SJSA1 (cell line): Measurements from ENCODE around the gene RBM48. TPM values are rescaled to one million over a fixed set of nuclear protein-coding genes. Genes with fewer than 3 reads are reported as not detected.
A peak's percentile ranks its signal among the peaks of the same experiment; 100 is the strongest.
"Not testable (repeated sequence)": the region's sequence is repeated elsewhere in the genome, so short reads cannot be mapped to it uniquely, and the experiment has no call there.

Source experiments
- DNase-seq, 2 experiments: peaks; one replicate each; pipeline ENCODE4 v3.0.0-alpha.2; 2015 to 2020; ENCODE audit warnings: low spot score in 2 of 2, low read depth in 1 of 2
- H3K27ac ChIP-seq: fragments of 250-450 bp; sonication (Bioruptor Pico); 2 replicates; pipeline ENCODE4 v1.5.1; 2020; ENCODE audit warnings: mild to moderate bottlenecking, moderate library complexity
- H3K27me3 ChIP-seq: fragments of 250-450 bp; sonication (Bioruptor Pico); replicated peaks from 2 replicates; pipeline ENCODE4 v1.5.1; 2020; ENCODE audit warnings: mild to moderate bottlenecking, moderate library complexity
- H3K36me3 ChIP-seq: fragments of 250-450 bp; sonication (Bioruptor Pico); 2 replicates; pipeline ENCODE4 v1.5.1; 2020; ENCODE audit warnings: mild to moderate bottlenecking
- H3K4me1 ChIP-seq: fragments of 250-450 bp; sonication (Bioruptor Pico); replicated peaks from 2 replicates; pipeline ENCODE4 v1.6.1; 2021; ENCODE audit warnings: mild to moderate bottlenecking
- H3K4me3 ChIP-seq: fragments of 250-450 bp; sonication (Bioruptor Pico); 2 replicates; pipeline ENCODE4 v1.5.1; 2020; ENCODE audit warnings: mild to moderate bottlenecking
- H3K9me3 ChIP-seq: fragments of 250-450 bp; sonication (Bioruptor Pico); replicated peaks from 2 replicates; pipeline ENCODE4 v1.5.1; 2020; ENCODE audit warnings: mild to moderate bottlenecking
- total RNA-seq: library from RNA; depleted of rRNA; stranded (reverse); fragments of >200 nt; shearing (Covaris generic); gene quantifications from 2 replicates; pipeline ENCODE4 v1.2.3, GENCODE V29; 2014; rRNA removed

RBM48 gene
- 8.1 and 13.2 TPM in 2 replicates for total RNA-seq

DNA sequence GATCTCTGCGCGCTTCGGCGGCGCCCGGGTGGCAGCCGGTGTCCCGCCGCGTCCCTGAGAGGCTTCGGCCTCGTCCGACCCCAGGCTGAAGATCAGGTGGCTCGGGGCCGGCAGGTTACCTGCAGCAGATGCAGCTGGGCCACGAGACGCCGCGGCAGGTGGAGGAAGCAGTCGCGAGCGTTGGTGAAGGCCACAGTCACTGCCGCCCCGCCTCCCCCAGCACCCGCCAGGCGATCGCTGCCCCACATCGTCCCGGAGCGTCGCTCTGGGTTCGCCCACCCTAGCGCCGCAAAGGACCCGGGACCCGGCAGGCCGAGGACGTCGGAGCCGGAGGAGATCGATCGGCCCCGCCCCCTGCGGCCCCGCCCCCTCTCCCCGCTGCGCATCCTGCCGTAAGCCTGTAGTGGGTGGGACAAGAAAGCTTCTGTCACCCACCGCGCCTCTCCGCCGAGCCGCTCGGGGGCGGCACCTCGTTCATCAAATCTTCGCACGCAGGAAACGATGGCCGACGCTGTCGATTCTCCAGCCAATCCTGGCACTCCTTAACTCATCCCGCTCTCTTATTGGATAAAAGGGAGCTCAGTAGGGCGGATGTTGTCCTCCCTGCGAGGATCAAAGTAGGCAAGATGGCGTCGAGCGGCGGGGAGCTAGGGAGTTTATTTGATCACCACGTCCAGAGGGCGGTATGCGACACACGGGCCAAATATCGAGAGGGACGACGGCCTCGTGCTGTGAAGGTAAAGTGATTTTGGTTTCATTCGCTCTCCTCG is at the start of gene RBM48, which contains the start of gene PEX1:
TSS of gene RBM48 (plus strand) at position 608 of the 770 bp plus-strand sequence. CDS start at position 627, 19 bp downstream.
TSS of gene PEX1 (minus strand) at position 333 of the 770 bp plus-strand sequence. CDS start at position 248, 85 bp downstream.
- peaks cover 37% of the 10 kb centered on the region for H3K36me3 ChIP-seq
- H3K4me3 ChIP-seq: peak within 1 kb of the TSS; percentile 76
- DNase-seq: peak; percentile 95 to 97
- no peaks in the 10 kb centered on the region for H3K9me3 ChIP-seq
- H3K27ac ChIP-seq: peak within 1 kb of the TSS; percentile 87
- H3K4me1 ChIP-seq: peaks cover 13% of the 10 kb centered on the region
- no peaks in the 10 kb centered on the region for H3K27me3 ChIP-seq

- not testable (repeated sequence) for H3K9me3 ChIP-seq, DNase-seq, H3K27me3 ChIP-seq, H3K36me3 ChIP-seq, H3K27ac ChIP-seq, H3K4me1 ChIP-seq, H3K4me3 ChIP-seq
These were observed 49.4 kb upstream of the RBM48 start for GRCh38 chr7:92479146-92479545.

DNA sequence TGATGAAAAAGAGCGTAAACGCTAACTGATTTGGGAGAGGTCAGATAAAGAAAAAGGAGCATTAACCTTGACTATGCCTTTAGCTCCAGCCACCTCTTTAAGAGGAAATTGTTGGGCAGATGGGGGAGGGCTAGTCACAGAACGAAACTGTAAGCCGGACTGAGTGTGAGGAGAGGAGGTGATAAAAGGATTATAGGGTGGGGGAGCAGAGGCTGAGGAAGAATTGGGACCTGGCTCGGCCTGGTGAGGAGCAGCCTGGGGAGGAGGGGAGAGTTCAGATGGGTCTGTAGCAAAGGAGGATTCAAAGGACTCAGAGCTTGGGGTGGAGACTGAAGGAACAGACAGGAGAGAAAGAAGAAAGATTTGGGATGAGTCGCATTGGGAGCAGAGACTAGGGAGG is 45.0 kb upstream of the RBM48 start:
- peaks cover 10% of the 10 kb centered on the region for H3K36me3 ChIP-seq
- H3K9me3 ChIP-seq, H3K4me1 ChIP-seq, H3K4me3 ChIP-seq, H3K27me3 ChIP-seq, DNase-seq, H3K27ac ChIP-seq: not testable (repeated sequence)

DNA sequence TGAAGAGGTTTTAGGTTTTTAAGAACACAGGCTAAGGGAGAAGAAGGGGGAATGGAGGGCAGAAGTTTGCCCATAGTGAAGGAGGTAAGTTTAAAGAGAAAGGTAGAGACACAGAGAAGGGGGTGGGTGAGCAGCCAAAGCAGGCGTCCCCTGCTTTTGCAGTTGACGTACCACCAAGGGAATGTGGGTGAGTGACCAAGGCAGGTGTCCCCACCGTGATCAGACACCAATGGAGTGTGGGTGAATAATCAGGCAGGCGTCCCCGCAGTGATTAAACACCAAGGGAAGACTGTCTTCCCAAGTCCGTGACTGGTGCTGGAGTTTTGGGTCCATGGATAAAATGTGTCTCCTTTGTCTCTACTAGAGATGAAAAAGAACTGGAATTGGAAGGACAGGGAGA is 44.4 kb upstream of the RBM48 start:
- H3K27me3 ChIP-seq, DNase-seq, H3K27ac ChIP-seq, H3K9me3 ChIP-seq, H3K4me1 ChIP-seq, H3K4me3 ChIP-seq: not testable (repeated sequence)
- H3K36me3 ChIP-seq: peaks cover 10% of the 10 kb centered on the region

DNA sequence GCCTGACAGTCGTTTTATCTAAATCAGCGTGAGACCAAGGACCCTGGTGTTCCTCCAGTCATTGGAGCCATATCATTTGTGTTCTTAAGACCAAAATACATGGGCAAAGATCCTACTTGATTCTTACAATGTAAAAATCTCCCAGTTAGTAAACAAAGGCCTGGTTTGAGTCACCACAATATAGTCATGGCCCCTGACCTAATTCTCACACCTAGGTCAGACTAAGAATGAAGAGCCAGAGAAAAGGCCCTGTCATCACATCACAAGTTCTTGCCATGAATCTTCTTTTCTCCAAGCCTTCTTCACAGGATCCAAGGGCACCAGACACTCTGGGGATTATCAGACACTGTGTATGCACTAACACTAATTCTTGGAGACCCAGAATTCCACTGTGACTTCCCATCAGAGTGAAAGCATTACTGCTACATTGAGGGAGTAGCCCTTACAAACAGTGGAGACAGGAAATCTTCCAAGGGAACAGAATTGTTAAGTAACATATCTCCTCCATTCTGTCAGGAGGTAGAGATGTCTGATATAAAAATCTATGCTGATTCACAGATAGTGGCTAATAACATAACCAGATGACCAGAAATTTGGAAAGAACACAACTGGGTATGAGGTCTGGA is 43.2 kb upstream of the RBM48 start:
- Histone ChIP-seq H3K27ac (no peak overlapping the region), H3K27me3 (no peaks in the 10 kb centered on the region), H3K4me1 (no peaks in the 10 kb centered on the region), H3K36me3 (peaks cover 10% of the 10 kb centered on the region), H3K9me3 (no peaks in the 10 kb centered on the region), H3K4me3 (no peak overlapping the region)
- no peak for DNase-seq

- Histone ChIP-seq H3K36me3 (peaks cover 10% of the 10 kb centered on the region), H3K27ac (no peak overlapping the region), H3K9me3 (no peaks in the 10 kb centered on the region), H3K4me3 (no peak overlapping the region), H3K27me3 (no peaks in the 10 kb centered on the region), H3K4me1 (no peaks in the 10 kb centered on the region)
- DNase-seq: no peak
These were observed 42.6 kb upstream of the RBM48 start for GRCh38 chr7:92485974-92486373.

GRCh38 chr7:92487804-92488203 is 40.8 kb upstream of the RBM48 start:
- no peaks in the 10 kb centered on the region for H3K4me1 ChIP-seq
- H3K27me3 ChIP-seq: no peaks in the 10 kb centered on the region
- no peak for DNase-seq
- H3K36me3 ChIP-seq: peaks cover 10% of the 10 kb centered on the region
- H3K4me3 ChIP-seq: no peak overlapping the region
- H3K27ac ChIP-seq: no peak overlapping the region
- H3K9me3 ChIP-seq: no peaks in the 10 kb centered on the region

- no peaks in the 10 kb centered on the region for H3K4me1 ChIP-seq
- no peak overlapping the region for H3K4me3 ChIP-seq
- H3K9me3 ChIP-seq: no peaks in the 10 kb centered on the region
- peaks cover 14% of the 10 kb centered on the region for H3K36me3 ChIP-seq
- H3K27me3 ChIP-seq: no peaks in the 10 kb centered on the region
- DNase-seq: no peak
- H3K27ac ChIP-seq: no peak overlapping the region
These were observed 39.0 kb upstream of the RBM48 start for GRCh38 chr7:92489634-92490033.

DNA sequence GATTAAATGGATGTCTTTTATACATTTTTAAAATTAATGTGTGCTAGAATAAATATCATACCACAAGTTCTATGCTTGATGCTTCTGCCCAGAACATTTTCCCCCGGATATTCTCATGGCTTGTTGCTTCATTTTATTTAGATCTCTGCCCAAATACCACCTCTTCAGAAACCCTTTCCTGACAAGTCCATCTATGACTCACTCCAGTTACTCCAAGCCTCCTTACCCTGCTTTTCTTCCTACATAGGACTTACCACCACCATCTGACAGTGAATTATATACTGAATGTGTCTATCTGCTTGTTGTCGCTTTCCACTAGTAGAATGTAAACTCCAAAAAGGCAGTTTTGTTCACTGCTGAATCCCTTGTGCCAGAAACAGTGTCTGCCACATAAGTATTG is 31.7 kb upstream of the RBM48 start:
- Histone ChIP-seq H3K27ac (no peak overlapping the region), H3K27me3 (no peaks in the 10 kb centered on the region)
- DNase-seq: no peak

DNA sequence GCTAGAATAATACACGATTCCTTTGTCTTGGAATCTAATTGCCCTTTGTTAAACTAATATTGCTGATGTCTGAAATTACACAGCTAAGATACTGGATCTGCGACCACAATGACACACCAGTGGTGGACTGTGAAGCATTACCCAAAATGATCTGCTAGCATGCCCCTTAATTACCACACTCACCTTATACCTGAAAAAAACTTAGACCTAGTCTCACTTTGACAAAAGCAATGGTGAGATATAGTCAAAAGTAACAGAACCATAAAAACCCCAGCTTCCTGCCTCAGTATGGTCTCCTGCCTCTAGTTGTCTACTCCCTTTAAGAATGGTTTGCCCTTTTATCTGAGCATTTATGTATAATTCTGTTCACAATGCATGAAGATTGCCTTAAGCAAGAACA is 30.0 kb upstream of the RBM48 start:
- Histone ChIP-seq H3K27me3 (no peaks in the 10 kb centered on the region), H3K4me3 (no peak overlapping the region), H3K9me3 (no peaks in the 10 kb centered on the region), H3K36me3 (peaks cover 12% of the 10 kb centered on the region), H3K4me1 (no peaks in the 10 kb centered on the region), H3K27ac (no peak overlapping the region)
- DNase-seq: no peak

More for the DNA sequence above, 31.7 kb upstream of the RBM48 start:
- Histone ChIP-seq H3K36me3 (peaks cover 12% of the 10 kb centered on the region), H3K9me3 (no peaks in the 10 kb centered on the region), H3K4me1 (no peaks in the 10 kb centered on the region), H3K4me3 (no peak overlapping the region)

DNA sequence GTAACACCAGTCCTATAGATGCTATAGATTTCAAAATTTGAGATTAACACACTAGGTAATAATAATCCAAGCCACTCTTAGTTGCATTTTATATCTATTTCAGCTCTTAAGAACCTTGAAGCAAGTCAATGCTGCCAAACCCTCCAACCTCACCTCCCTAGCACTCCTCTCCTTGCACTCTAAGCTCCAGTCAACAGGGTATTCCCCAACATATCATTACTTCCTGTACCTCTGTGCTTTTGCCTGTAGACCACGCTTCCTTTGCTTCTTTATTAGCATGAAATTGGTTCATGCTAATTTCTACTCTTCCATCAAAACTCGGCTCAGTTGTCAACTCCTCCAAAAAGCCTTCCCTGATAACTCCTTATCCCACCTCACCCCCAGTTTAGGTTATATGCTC is 24.8 kb upstream of the RBM48 start:
- H3K36me3 ChIP-seq: no peaks in the 10 kb centered on the region; the same call in 1 of the 2 replicates
- no peak for DNase-seq
- no peak overlapping the region for H3K27ac ChIP-seq
- H3K4me3 ChIP-seq: no peak overlapping the region
- no peaks in the 10 kb centered on the region for H3K4me1 ChIP-seq
- no peaks in the 10 kb centered on the region for H3K27me3 ChIP-seq
- H3K9me3 ChIP-seq: no peaks in the 10 kb centered on the region

DNA sequence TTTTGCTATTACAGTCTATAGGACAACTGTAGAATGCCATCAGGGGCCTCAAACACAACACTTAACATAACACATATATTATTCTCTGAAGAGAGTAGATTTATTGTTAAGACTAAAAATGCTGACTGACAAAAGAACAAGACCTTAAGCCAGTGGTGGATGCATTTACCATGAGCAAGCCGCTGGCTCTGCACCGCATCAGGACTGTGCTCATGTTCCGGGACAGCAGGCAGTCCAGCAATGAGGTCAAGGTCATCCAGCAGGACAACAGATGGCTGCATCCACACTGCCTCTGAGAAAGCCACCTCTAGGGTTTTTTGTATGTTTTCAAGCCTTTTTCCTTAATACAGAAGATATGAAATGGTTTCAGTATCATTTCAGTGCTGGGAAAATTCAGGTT is 24.0 kb upstream of the RBM48 start:
- H3K27me3 ChIP-seq: no peaks in the 10 kb centered on the region
- DNase-seq: no peak
- no peak overlapping the region for H3K4me3 ChIP-seq
- H3K4me1 ChIP-seq: no peaks in the 10 kb centered on the region
- no peaks in the 10 kb centered on the region for H3K9me3 ChIP-seq
- H3K36me3 ChIP-seq: no peaks in the 10 kb centered on the region; the same call in 1 of the 2 replicates
- H3K27ac ChIP-seq: no peak overlapping the region

DNA sequence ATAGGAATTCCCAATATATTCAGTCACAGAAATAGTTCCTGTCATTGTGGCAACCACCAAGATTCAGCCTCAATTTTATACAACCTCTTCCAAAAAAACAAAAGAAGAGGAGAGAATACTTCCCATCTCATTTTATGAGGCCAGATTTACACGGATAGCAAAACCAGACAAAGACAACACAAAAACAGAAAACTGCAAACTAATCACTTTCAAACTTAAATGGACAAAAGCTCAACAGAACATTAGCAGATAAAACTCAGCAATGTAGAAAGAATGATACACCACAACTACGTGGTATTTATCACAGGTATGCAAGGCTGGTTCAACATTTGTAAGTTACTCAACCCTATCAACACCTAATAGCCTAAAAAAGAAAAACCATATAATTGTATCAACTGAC is 22.2 kb upstream of the RBM48 start:
- Histone ChIP-seq H3K36me3 (no peaks in the 10 kb centered on the region; the same call in 1 of the 2 replicates), H3K4me1 (no peaks in the 10 kb centered on the region), H3K9me3 (no peaks in the 10 kb centered on the region), H3K27ac (no peak overlapping the region), H3K4me3 (no peak overlapping the region), H3K27me3 (no peaks in the 10 kb centered on the region)
- no peak for DNase-seq

- Histone ChIP-seq H3K27ac (no peak overlapping the region), H3K4me1 (no peaks in the 10 kb centered on the region), H3K4me3 (no peak overlapping the region), H3K27me3 (no peaks in the 10 kb centered on the region), H3K36me3 (peaks cover 3% of the 10 kb centered on the region; the same call in 1 of the 2 replicates), H3K9me3 (no peaks in the 10 kb centered on the region)
- DNase-seq: no peak
These were observed 19.6 kb upstream of the RBM48 start for GRCh38 chr7:92508946-92509345.
